GM20431 (cell line): ENCODE data around the gene GMPPA.

ENCODE experiments used
- in situ Hi-C: fragments of 300-500 bp; cut with MseI, MboI; formaldehyde crosslinking; loops from one replicate; pipeline ENCODE4 v1.15.0; 2020; ENCODE audit warnings: low sequenced_read_pairs; ENCODE audit not compliant: unreplicated experiment

GMPPA gene

DNA sequence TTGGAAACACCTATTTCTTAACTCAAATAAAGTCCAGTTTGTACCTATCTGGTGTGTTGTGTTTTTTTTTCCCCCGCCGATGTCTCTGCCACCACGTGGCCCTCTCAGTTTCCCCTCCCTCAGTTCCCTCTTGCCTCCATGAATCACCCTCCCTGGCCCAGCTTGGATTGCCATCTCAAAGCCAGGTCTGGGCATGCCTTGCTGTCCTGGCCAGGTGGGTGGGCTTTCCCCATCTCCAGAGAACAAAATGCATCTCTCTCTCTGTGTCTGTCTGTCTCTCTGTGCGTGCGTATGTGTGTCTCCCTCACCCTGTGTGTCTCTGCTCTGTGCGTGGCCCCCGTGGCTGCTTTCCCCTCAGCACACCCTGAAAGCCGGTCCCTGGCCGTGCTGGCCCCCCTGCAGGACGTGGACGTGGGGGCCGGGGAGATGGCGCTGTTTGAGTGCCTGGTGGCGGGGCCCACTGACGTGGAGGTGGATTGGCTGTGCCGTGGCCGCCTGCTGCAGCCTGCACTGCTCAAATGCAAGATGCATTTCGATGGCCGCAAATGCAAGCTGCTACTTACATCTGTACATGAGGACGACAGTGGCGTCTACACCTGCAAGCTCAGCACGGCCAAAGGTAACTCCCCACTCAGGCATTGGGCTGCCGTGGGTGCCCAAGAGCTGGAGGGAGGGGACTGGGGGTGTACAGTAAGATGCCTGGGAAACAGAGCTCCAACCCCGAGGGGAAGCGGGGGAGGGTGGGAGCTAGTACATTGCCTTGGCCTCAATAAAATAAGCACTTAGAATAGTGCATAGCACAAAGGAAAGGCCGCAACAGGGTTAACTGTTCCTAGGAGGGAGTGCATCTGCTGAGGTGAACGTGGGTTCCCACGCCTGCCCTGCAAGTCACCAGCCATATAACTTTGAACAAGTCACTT, 31.6 kb upstream of the GMPPA start:
- in situ Hi-C loops: no loop called here

DNA sequence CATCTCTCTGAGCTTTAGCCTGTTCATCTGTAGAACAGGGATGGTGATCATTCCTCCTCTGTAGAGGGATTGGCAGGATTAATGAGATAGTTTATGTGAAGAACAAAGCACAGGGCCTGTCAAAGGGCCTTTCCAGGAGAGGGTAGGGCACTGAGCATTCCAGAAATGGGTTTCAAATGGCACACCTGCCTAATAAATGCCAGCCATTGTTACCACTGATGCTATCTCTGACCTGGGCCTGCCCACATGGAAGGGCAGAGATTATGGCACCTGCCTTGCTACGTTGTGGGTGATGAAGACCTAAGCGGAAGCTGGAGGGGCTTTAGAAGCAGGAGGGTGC, 31.0 kb upstream of the GMPPA start:
- in situ Hi-C loops: no loop called here

DNA sequence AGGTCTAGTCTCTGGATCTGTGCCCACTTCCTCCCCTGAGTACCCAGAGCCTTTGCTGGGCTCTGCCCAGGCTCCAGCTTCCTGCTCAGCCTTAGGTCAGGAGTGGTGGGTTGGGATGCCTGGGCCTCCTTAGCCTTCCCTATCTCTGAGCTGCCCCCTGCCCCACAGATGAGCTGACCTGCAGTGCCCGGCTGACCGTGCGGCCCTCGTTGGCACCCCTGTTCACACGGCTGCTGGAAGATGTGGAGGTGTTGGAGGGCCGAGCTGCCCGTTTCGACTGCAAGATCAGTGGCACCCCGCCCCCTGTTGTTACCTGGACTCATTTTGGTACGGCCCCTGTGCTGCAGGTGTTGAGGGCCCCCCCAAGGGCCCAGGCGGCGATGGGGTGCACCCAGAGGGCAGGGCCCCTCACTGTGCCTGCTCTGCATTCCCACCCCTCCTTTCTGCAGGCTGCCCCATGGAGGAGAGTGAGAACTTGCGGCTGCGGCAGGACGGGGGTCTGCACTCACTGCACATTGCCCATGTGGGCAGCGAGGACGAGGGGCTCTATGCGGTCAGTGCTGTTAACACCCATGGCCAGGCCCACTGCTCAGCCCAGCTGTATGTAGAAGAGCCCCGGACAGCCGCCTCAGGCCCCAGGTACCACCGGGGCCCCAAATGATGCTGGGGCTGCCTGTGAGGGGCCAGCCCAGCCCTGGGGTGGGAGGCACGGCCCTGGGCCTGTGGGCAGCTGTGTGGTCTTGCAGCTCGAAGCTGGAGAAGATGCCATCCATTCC, 30.1 kb upstream of the GMPPA start:
- in situ Hi-C loops: no loop called here

DNA sequence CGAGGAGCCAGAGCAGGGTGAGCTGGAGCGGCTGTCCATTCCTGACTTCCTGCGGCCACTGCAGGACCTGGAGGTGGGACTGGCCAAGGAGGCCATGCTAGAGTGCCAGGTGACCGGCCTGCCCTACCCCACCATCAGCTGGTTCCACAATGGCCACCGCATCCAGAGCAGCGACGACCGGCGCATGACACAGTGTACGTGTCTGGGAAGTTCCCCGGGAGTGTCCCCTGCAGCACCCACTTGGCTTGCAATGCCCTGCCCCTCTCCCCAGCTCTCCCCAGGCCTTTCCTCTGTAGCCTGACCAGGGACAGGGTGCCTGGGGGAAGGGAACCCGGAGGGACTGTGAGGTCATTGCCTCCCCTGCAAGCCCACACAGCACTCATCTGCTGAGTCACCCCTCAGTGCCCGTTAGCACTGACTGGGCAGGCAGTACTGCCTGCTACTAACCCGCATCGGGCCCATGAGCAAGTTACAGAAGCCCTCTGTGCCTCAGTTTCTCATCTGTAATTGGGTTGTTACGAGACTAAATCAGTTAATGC, 29.4 kb upstream of the GMPPA start:
- in situ Hi-C loops: no loop called here

DNA sequence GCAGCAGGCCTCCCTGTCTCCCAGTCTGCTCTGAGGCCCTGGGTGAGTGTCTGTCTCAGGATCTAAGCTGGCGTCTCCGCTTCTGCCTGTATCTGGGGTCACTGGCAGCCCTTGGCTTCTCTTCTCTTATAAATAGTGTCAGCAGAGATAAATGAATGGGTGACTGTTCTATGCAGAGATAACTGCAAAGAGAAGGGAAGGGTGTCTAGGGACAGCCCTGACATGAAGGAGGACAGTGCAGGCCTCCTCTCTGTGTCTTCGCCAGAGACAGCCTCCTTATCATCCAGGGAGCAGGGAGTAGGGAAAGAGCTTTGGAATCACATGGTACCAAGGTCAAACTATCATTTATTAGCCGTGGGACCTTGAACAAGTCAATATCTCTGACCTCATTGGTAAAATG, 28.3 kb upstream of the GMPPA start:
- in situ Hi-C loops: no loop called here

DNA sequence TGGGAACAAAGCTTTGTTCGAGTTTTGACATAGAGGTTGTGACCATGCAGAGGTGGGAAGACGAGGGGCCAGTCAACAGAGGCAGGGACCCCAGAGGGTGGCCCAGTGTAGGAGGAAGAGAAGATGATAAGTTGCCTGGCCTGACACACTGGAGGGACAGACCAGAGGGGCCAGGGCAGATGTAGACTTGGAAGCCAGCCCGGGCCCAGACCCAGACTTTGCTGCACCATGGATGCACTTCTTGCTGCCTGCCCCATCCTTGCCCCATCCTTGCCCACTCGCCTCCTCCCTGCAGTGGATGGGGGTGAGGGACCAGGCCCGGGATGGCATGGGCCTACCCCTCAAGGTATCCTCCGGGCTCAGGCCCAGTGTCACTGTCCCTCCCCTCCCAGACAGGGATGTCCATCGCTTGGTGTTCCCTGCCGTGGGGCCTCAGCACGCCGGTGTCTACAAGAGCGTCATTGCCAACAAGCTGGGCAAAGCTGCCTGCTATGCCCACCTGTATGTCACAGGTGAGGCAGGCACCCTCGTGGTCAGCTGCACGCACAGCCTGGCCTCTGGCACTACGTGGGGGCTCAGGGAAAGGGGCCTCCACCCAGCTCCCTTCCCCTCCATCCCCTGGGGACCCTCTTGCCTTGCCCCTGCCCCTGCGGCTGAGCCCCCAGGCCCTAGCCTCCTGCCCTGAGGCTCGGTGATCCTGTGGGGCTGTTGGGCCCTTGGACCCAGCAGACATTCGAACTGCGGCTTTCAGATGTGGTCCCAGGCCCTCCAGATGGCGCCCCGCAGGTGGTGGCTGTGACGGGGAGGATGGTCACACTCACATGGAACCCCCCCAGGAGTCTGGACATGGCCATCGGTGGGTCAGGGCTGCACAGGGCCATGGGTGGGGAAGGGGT, 27.0 kb upstream of the GMPPA start:
- in situ Hi-C loops: no loop called here

DNA sequence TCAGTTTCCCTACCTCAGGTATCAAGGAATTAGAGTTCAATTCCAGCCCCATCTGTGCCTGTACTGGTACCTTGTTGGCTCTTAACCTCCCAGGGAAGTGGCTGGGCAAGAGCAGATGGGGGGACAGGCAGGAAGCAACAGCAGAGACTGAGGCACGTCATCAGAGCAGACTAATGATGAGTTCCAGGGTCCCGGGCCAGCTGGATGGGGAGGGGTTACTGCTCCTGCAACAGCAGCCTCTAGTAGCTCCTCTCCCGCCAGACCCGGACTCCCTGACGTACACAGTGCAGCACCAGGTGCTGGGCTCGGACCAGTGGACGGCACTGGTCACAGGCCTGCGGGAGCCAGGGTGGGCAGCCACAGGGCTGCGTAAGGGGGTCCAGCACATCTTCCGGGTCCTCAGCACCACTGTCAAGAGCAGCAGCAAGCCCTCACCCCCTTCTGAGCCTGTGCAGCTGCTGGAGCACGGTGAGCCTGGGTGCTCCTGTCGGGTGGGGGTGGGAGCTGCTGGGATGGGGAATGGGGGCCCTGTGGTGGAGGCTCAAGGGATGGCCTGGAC, 26.0 kb upstream of the GMPPA start:
- in situ Hi-C loops: no loop called here

DNA sequence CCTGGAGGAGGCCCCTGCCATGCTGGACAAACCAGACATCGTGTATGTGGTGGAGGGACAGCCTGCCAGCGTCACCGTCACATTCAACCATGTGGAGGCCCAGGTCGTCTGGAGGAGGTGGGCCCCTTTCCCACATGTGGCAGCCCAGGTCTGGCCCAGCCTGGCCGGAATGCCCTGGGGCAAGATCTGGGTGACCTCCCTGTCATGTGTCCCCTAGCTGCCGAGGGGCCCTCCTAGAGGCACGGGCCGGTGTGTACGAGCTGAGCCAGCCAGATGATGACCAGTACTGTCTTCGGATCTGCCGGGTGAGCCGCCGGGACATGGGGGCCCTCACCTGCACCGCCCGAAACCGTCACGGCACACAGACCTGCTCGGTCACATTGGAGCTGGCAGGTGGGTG, 25.2 kb upstream of the GMPPA start:
- in situ Hi-C loops: no loop called here

DNA sequence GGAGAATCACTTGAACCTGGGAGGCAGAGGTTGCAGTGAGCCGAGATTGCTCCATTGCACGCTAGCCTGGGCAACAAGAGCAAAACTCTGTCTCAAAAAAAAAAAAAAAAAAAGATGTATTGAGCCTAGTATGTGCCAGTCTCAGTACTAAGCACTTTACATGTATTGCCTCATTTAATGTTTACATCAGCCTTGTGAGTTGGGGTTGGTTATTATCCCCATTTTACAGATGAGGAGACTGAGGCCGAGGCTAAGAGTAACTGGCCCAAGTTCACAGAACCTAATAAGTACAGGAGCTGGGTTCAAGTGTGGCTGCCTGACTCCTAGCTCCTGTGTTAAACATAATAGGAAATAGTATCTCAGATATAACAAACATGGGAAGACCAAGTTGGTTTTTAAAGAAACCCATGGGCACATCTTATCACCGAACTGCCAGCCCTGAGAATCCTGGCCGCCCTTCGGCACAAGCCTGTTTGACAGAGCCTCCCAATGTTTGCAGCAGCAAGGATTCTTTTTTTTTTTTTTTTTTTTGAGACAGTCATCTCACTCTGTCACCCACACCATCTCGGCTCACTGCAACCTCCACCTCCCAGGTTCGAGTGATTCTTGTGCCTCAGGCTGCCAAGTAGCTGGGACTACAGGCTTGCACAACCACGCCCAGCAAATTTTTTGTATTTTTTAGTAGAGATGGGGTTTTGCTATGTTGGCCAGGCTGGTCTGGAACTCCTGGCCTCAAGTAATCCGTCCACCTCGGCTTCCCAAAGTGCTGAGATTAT, 24.2 kb upstream of the GMPPA start:
- in situ Hi-C loops: no loop called here

DNA sequence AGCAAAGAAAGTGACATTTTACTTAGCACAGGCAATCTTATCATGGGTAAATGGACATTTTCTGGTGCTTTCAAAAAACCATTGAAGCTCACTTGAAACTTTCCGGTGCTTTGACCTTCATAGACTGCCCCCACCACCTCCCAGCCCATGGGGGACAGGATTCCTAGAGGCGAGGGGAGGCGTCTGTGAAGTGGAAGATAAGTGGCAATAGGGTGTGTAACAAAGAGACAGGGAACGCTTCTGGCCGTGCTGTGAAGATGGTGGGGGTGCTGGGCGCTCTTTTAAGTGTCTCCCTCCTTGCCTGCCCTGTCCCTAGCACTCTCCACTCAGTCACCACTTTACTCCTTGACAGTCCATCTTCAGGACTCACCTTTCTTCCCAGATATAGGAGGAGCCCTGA, 23.4 kb upstream of the GMPPA start:
- in situ Hi-C loops: no loop called here

DNA sequence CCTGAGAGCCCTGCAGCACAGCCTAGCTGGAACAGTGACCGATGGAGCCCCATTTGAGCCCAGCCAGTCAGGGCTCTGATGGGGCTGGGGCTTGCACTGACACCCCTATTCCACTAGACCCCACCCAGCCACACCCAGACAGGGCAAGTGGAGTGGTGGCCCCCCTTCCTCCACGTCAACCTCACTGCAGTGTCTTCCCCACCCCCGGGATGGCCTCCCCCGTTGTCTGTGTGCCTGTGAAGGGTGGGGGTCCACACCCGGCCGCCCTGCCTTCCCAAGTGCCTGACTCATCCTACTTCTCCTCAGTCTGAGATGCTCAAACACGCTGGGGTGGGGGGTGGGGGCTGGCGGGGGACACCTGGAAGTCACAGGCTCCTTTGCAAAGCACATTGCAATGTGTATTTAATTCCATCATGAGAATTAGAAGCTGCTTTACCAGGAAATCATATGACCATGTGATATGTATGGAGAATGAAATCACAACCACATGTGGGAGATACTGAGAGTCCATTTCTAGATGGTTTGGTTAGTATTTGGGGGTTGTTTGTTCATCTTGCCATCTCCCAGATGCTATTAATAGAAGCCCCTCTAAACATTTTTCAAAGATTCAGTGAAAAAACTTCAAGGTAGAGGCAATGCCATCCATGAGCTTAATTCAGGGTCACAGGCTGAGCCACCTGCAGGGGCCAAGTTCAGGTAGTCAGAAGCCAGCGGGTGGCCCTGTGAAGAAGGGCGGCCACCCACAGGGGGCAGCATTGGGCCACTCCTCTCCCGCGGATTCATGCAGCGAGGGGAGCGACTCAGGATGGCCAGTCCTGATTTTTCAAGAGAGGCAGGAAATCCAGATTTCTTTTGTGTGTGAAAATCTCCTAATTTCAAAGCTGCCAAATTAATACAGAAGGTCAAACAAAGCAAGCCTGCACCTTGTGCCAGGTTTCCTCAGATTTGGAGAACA, 22.7 kb upstream of the GMPPA start:
- in situ Hi-C loops: no loop called here

DNA sequence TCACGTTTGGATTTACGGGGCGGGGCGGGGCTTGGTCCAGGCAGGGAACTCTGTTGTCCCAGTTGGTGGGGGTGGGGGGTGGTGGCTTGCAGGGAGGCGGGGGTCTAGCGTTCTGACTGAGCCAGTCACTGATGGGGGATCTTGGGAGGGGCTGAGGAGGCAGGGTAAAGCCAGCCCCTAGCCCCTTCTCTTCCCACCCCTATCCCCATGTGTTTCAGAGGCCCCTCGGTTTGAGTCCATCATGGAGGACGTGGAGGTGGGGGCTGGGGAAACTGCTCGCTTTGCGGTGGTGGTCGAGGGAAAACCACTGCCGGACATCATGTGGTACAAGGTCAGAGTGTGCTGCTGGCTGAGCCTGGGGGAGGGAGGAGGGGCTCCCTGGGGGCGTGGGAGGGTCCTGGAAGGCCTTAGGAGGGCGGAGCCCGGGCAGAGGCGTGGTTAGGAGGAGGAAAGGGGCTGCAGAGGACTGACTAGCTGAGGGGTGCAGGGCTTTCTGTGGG, 22.0 kb upstream of the GMPPA start:
- in situ Hi-C loops: no loop called here

DNA sequence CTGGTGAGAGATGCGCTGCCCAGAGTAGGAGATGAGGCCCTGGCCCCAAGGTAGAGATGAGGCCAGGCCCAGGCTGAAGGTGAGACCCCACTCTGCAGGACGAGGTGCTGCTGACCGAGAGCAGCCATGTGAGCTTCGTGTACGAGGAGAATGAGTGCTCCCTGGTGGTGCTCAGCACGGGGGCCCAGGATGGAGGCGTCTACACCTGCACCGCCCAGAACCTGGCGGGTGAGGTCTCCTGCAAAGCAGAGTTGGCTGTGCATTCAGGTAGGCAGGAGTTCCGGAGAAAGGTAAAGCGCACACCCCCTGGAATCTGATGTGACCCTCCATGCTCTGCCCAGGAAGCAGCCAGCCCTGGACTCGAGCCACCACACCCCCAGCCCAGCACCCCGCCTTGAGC, 21.5 kb upstream of the GMPPA start:
- in situ Hi-C loops: no loop called here

DNA sequence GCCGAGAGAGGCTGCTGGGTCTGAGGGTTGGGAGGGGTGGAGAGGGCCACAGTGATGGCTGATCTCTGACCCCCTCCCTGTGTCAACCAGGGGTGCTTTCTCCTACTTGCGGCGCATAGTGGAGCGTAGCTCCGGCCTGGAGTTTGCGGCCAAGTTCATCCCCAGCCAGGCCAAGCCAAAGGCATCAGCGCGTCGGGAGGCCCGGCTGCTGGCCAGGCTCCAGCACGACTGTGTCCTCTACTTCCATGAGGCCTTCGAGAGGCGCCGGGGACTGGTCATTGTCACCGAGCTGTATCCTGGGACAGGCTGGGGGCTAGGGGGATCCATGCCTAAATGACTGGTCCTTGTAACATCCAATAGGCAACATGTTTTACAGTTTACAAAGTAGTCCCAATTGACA, 20.9 kb upstream of the GMPPA start:
- in situ Hi-C loops: no loop called here

DNA sequence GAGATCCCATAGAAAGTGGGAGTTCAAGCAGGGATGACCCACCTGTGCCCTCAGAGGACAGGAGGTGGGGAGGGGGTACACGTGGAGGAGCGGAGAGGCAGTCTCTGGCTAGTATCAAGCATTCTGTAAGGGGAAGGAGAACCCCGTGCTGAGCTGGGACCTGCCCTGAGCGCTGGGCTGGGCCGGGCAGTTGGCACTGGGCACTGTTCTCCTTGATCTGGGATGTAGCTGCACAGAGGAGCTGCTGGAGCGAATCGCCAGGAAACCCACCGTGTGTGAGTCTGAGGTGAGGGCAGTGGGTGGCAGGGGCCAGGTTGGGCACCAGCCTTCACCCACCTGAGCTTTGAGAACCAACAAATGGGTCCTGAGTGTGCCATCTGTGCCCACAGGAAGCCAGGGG, 19.8 kb upstream of the GMPPA start:
- in situ Hi-C loops: no loop called here

DNA sequence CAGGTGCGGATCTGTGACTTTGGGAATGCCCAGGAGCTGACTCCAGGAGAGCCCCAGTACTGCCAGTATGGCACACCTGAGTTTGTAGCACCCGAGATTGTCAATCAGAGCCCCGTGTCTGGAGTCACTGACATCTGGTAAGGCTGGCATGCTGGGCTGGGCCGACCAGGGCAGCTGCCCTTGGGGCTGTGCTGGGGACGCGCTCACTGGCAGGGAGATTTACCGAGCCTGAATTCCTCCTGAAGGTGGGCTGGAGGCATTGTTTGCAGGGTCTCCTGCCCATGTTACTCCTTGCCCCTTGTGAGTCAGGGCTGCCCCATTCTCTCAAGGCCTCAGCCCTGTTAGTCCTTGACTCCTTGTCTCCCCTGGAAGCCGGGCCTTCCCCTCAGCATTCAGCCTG, 18.7 kb upstream of the GMPPA start:
- in situ Hi-C loops: no loop called here

DNA sequence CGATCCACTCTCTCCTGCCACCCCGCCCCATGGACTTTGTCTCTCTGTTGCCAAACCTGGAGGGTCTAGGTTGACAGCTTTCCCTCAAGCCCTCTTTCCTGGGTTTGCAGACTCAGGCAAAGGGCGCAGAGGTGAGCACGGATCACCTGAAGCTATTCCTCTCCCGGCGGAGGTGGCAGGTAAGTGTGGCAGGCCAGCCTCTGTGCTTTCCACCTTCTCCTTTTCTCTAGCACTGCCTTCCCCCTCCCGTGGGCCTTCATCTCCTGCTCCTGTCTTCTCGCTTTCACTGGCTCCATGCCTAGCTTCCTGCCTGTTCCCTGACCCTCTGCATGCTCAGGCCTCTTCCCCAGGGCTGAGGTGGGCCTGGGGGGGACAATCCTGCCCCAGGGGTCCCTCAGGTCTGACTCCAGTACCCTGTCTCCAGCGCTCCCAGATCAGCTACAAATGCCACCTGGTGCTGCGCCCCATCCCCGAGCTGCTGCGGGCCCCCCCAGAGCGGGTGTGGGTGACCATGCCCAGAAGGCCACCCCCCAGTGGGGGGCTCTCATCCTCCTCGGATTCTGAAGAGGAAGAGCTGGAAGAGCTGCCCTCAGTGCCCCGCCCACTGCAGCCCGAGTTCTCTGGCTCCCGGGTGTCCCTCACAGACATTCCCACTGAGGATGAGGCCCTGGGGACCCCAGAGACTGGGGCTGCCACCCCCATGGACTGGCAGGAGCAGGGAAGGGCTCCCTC, 15.9 kb upstream of the GMPPA start:
- in situ Hi-C loops: no loop called here
